ENCODE data around the gene GPBP1L1. TPM values are rescaled to one million over a fixed set of nuclear protein-coding genes. Genes with fewer than 3 reads are reported as not detected.
"Not testable (repeated sequence)": the region's sequence is repeated elsewhere in the genome, so short reads cannot be mapped to it uniquely, and the experiment has no call there.

Gene GPBP1L1
- total RNA-seq, 1 experiment from 2014 or later, result 105 TPM

DNA sequence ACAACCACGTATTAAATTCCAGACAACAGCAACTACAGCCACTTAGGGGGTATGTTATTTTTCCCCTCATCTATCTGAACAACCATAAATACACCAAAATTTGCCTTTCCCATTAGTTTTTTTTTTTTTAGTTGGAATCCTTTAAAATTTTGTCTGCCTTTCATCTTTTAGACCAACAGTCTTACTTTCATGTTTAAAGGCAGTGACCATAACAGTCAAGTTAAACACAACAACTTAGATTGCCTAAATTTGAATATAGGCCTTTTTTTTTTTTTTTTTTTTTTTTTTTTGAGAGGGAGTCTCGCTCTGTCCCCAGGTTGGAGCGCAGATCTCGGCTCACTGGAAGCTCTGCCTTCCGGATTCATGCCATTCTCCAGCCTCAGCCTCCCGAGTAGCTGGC is 3.4 kb downstream of the GPBP1L1 start:
- DNase-seq (ENCODE audit: low read depth), result no peak

DNA sequence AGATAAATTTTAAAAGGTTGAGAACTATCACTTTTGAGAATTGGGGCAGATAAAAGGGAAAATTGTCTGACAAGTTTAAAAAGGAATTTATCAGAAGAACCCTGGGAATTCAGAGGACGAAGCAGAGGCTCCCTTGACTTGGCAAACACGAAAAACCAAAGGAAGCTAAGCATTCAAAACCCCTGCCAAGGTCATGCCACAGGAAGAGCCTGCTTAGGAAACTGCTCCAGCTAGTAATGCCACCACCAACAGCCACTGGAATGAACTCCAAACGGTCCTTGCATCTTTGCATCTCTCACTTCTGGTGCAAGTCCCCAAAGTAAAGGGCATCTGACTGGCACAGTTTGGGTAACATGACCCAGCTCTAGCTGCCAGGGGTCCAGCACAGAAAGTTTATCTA is 7.2 kb downstream of the GPBP1L1 start:
- DNase-seq (ENCODE audit: low read depth), result peak; percentile 36

DNA sequence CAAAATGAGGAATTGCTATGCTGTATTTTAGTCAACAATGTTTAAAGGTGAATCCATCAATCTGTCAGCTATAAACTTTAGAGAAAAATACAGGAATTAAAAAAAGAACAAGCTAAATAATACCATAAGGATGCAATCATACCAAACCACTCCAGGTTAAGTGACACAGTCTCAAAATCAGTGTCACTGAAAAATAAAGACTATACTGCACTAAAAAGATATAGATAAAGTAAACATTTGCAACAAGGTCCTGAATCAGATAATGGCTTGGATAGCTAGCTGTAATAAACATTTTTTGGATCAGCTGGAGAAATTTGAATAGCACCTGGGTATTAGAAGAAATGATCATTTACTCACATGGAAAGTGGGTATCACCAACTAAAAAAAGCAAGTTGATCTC is 7.8 kb downstream of the GPBP1L1 start:
- no peak for DNase-seq (ENCODE audit: low read depth)

DNA sequence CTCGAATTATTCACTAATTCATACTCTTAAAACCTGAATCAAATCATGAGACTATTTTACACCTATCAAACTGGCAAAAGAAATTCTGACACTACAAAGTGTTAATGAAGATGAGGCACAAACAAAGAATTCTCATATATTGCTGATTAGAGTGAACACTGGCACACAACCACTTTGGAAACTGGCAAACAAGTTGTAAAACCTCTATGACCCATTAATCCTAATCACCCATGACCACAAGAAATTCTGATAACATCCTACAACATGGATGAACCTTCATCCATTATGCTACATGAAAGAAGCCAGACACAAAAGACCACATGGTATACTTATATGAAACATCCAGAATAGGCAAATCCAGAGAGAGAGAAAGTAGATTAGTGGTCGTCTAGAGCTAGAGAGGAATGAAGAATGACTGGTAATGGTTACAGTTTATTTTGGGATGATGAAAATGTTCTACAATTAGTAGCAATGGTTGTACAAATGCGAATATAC is 8.5 kb downstream of the GPBP1L1 start:
- DNase-seq (ENCODE audit: low read depth), result no peak

DNA sequence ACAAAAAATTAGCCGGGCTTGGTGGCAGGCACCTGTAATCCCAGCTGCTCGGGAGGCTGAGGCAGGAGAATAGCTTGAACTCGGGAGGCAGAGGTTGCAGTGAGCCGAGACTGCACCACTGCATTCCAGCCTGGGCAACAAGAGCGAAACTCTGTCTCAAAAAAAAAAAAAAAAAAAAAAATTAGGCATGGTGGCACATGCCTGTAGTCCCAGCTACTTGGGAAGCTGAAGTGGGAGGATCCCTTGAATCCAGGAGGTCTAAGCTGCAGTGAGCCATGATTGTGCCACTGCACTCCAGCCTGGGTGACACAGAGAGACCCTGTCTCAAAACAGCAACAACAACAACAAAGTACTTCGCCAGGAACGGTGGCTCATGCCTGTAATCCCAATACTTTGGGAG is 9.8 kb downstream of the GPBP1L1 start:
- not testable (repeated sequence) for DNase-seq (ENCODE audit: low read depth)

DNA sequence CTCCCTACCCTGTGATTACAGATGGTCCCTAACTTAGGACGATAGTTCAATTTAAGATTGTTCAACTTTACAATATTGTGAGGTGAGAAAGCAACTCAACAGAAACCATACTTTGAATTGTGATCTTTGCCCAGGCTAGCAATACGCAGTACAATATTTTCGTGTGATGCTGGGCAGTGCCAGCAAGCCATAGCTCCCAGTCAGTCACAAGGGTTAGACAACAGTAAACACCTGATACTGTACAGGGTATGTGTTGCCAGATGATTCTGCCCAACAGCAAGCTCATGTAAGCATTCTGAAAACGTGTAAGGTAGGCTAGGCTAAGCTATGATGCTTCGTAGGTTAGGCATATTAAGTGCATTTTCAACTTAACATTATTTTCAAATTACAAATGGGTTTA is 11.9 kb downstream of the GPBP1L1 start:
- no peak for DNase-seq (ENCODE audit: low read depth)

DNA sequence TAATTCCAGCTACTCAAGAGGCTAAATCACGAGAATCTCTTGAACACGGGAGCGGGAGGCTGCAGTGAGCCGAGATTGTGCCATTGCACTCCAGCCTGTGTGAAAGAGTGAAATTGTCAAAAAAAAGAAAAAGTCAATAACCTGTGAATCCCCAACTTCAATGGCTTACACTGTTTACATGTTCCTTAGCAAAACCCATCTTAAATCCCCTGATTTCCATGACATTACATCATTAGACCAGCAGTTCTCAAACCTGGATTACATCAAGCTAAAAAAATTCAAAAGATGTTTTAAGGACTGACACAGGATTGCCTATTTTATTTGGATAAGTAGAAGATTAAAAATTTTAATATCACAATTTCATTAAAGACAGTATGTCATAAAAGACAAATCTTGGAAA is 12.4 kb downstream of the GPBP1L1 start:
- DNase-seq (ENCODE audit: low read depth), result no peak

DNA sequence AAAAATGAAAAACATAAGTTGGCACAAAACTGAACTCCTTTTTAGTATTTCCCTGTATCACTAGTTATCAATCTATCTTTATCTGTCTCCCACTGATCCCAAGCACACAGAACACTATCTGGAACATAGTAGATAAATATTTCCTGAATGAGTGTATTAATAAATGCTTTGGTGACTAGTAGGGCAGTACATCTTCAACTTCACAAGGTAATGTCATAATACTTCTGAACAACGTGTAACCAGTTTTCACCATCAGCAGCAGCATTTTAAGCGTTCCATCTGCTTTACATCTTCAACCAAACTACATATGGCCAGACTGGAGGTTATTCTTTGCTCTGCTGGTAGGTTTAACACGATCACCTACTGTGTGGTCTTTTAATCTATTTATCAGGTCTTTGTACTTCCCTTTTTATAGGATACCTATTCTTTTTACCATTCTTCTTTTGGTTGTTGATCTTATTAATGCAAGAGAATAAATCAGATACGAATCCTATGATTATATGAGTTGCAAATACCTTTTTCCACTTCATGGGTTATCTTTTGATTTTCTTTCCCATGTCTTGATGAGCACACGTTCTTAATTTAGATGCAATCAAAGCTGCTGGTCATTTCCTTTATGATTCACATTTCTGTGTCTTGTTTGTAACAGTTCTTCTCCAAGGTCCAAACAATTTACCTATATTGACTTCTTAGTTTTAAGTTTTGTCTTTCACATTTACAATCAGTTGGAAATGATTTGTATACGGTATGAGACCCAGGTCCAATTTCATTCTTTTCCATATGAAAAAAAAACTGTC is 16.3 kb downstream of the GPBP1L1 start:
- DNase-seq (ENCODE audit: low read depth), result no peak

DNA sequence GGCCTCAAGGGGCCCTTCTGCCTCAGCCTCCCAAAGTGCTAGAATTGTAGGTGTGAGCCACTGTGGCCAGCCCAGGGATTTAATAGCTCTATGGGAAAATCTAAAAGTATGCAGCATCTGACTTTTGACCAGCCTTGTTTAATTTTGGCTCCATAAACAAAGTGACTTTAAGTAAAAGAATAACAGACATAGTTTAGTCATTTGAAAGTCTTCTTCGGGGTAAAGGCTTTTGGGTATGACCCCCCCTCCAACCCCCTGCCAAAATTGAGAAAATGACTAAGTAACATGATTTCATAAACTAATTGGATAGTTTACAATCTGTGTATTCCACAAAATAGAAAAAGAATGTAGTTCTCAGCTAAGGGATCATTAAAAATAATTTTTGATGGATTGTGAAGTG is 17.0 kb downstream of the GPBP1L1 start:
- DNase-seq (ENCODE audit: low read depth), result no peak

DNA sequence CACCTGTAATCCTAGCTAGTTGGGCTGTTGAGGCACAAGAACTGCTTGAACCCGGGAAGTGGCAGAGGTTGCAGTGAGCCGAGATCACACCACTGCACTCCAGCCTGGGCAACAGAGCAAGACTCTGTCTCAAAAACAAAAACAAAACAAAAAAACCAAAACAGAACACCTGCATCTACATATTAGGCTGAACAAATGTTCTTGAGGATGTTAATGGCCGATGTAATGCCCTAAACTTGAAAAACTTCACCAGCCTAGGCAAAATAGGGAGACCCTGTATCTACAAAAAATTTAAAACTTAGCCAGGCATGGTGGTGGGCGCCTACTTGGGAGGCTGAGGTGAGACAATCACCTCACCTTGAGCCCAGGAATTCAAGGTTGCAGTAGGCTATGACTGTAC is 17.8 kb downstream of the GPBP1L1 start:
- DNase-seq (ENCODE audit: low read depth), result no peak

DNA sequence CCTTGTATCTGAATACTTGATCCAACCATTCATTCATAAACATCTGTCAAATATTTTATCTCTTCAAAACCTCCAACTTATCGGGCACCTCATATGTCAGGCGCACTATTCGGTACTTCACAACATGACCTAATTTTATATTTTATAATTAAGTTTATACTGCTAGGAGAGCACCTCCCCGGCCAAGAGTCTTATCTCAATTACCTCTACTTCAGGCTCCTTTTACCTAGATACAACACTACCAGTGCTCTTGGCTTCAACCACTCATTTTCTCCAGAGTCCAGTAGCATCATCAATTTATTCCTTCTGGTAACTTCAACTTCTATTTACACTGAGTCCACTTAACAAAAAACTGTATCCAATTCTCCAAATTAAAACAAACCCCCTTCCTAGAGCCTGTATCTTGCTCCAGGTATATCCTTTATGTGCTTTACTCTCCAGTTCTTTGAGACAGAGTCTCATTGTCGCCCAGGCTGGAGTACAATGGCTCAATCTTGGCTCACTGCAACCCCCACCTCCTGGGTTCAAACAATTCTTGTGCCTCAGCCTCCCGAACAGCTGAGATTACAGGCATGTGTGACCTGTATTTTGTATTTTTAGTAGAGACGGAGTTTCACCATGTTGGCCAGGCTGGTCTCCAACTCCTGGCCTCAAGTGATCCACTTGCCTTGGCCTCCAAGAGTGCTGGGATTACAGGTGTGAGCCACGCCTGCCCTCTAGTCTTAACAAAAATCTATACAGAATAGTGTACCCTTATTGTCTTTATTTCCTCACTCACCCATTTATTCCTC is 18.8 kb downstream of the GPBP1L1 start:
- no peak for DNase-seq (ENCODE audit: low read depth)

DNA sequence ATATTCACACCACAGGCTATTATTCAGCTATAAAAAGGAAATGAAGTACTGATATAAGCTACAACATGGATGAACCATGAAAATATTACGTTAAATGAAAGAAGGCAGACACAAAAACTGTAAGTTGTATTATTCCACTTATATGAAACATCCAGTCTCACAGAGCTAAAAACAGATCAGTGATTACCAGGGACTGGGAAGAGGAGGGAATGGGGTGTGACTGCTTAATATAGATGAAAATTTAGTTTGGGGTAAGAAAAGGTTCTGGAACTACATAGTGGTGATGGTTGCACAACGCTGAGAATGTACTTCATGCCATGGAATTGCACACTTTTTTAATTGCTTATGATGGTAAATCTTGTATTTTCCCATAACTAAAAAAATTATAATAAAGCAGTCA is 19.5 kb downstream of the GPBP1L1 start:
- DNase-seq (ENCODE audit: low read depth), result no peak

DNA sequence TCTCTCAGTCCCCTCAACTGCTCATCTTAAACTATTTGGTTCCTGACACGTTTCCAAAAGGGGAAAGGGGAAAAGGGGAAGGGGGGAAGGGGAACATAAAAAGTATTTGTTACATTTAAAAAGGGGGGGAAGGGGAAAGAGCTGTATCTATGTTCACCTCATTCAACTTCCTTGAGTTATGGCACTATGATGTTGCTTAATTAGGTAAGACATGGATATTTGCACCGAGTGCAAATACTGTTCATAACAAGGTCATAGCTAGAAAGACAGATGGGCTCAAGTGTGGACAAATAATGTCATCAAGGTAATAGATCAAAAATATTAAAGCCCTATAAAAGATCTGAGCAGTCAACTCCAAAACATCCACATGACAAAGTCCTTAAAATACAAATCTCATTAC is 26.0 kb downstream of the GPBP1L1 start:
- DNase-seq (ENCODE audit: low read depth), result no peak

DNA sequence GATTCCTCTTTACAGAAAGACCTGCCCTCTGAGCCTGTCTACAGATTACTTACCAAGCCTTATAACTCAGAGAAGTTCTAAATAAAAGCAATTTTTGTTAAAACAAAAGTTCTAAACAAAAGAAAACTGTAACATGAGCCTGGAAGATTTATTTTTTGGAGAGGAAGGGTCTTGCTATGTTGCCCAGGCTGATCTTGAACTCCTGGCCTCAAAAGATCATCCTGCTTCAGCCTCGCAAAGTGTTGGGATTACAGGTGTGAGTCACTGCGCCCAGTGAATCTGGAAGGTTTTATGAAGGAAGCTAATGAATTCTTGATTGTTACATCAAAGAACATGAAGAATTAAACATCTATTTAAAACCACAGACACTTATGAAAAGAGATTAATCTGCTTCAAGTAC is 27.1 kb downstream of the GPBP1L1 start:
- no peak for DNase-seq (ENCODE audit: low read depth)

DNA sequence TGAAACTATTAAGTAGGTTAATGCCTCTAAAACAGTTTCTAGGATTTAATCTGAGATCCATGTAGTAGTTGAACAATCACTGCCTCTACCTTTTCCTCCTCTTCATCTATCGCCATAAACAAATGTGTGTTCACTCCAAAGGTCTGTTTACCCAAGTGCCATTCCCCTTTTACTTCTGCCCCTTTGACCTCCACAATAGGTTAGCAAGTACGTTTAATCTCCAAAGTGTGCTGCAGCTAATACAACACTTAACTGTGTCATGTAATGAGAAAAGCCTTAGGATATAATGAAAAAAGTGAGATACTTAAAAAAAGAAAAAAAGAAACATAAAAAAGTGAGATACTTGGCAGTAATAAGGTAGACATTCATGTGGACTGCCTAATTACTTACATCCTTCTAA is 28.2 kb downstream of the GPBP1L1 start:
- no peak for DNase-seq (ENCODE audit: low read depth)

DNA sequence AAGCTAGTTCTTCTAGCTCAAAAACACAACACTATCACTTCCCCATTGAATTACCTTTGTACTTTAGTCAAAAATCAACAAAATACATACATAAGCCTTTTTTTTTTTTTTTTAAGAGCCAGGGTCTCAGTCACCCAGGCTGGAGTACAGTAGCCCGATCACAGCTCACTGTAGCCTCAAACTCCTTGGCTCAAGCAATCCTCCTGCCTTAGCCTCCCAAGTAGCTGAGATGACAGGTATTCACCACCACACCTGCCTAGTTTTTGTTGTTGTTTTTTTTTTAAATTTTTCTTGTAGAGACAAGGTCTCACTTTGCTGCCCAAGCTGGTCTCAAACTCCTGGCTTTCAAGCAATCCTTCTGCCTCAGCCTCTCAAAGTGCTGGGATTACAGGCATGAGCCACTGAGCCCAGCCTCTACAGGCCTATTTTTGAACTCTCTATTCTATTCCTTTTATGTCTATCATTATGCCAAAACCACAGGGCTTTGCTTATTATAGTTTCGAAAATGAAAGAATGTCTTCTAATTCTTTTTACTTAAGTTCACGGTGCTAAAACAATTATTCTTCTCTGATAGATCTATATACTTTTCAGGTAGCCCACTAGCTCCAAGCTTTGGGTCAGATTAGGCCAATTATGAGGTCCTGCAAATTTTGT is 29.6 kb downstream of the GPBP1L1 start:
- no peak for DNase-seq (ENCODE audit: low read depth)

DNA sequence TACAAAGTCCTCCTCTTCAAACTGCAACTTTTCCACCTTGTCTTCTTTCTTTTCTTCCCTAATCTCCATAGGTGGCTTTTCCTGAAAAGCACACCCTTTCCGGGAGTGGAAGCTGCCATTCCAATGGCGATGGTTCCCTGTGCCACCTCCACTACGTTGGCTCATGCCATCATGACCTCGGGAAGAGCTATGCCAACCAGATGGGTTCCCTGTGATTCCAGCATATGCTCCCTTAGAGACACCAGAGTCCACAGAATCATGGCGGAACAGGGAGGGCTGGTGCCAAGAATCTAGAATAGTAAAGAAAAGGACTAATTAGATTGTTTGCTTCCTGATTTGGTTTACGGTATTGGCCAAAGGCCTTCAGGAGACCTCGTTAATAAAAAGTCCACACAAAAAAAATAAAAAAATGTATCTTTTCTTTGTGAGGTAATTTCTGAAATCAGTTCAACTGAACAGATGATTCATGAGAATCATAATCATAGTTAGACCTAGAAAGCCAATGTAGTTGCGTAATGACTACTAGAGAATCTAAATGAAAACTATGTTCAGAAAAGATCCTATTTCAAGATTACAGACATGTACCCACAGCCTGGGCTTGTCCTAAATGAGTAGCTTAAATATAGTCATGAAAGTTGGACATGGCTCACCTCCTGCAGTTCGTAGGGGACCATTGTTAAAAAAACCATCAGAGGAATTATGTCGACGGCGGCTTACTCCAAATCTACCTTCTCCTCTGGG is 31.6 kb downstream of the GPBP1L1 start:
- DNase-seq (ENCODE audit: low read depth), result no peak

DNA sequence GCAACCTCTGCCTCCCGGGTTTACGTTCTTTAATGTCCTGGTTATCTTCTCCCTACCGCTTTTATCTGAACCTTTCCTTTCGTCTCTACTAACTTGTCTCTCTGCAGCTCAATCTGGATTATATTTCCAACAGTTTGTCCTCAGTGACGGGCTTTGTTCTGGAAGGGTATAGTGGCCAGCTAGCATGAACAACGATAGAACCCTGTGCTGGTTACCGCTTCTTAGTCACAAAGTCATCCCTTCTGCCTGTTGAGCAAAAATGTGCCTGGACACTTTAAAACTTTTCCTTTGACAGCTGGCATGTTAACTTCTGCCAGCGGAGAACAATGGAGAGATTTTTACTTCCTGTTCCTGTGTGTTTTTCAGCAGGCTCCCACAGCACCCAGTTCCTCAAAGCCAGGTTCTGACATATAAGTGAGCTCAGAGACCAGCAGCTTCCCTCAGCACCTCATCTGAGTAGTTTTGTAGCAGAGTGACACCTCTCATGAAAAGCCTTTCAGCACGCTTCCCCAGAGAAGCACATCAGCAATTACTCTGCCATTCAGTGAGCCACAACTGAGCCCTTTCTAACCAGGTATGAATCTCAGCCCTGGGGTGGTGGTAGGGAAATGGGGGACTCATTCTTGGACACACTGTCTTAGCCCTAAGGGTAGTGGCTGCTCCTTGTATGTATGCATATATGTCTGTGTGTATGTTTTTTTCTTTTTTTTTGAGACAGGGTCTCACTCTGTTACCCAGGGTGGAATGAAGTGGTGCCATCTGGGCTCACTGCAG is 38.9 kb downstream of the GPBP1L1 start:
- no peak for DNase-seq (ENCODE audit: low read depth)

DNA sequence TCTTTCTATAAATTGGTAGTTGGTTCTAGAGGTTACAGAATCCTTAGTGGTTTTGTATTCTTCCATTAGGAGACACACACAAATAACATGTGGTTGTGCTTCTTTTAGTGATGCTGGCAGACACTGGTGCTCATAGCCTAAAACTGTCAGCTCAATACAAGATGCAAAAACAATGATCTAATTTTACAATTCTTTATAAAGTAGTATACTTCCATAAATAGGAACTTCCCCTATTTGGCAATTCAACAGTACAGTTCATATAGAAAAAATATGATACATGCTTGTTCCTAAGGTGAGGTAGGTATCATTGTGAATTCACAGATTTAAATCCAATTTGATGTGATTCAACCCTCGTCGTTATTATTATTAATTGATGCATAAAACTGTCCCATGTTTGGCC is 41.7 kb downstream of the GPBP1L1 start:
- DNase-seq (ENCODE audit: low read depth), result no peak

DNA sequence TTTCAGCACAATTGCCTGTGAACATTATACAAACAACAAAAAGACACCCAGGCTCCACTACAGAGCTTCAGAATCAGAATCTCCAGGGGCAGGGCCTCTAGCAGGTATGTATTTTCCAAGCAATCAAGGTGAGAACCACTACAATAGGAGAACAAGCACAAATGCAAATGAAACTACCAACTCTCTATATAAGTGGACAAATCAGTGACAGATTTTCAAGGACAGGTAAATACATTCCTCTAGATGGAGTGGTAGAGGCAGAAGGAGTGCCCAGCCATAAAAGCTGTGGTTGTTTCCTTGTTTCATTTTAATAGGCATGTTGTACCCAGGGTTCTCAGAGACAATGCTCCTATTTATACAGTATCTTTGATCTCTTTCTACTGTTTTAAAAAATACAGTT is 42.4 kb downstream of the GPBP1L1 start:
- no peak for DNase-seq (ENCODE audit: low read depth)

DNA sequence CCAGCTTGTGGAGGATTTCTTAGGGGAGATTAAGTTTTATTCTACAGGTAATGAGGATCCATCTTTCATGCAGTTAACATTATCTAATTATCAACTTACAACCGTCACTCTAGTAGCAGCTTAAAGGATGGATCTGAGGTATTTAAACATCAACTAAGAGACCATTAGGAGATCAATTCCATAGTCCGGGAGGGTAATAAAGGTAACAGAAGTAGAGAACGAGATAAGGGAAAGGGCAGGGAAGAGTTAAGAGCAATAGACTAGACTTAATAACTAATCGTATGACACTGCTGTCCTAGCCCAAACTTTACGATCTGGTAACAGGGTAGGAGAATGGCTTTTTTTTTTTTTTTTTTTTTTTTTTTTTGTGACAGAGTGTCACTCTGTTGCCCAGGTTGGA is 43.0 kb downstream of the GPBP1L1 start:
- no peak for DNase-seq (ENCODE audit: low read depth)
